Measurements from ENCODE around the gene RGL2. TPM values are rescaled to one million over a fixed set of nuclear protein-coding genes. Genes with fewer than 3 reads are reported as not detected.

RGL2 gene
- total and polyA plus RNA-seq, 2 of the 13 experiments (the other 11 are each of a cell fraction or from before 2014, with no cell fraction given), result 22.9 to 47.4 TPM

- TF ChIP-seq, protein P1, sequence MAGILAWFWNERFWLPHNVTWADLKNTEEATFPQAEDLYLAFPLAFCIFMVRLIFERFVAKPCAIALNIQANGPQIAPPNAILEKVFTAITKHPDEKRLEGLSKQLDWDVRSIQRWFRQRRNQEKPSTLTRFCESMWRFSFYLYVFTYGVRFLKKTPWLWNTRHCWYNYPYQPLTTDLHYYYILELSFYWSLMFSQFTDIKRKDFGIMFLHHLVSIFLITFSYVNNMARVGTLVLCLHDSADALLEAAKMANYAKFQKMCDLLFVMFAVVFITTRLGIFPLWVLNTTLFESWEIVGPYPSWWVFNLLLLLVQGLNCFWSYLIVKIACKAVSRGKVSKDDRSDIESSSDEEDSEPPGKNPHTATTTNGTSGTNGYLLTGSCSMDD (CRISPR knock-in tag; IDR thresholded peaks at IDR 0.05), result peak; percentile 67; the same call in 1 of the 2 replicates
- TF ChIP-seq, protein P2, sequence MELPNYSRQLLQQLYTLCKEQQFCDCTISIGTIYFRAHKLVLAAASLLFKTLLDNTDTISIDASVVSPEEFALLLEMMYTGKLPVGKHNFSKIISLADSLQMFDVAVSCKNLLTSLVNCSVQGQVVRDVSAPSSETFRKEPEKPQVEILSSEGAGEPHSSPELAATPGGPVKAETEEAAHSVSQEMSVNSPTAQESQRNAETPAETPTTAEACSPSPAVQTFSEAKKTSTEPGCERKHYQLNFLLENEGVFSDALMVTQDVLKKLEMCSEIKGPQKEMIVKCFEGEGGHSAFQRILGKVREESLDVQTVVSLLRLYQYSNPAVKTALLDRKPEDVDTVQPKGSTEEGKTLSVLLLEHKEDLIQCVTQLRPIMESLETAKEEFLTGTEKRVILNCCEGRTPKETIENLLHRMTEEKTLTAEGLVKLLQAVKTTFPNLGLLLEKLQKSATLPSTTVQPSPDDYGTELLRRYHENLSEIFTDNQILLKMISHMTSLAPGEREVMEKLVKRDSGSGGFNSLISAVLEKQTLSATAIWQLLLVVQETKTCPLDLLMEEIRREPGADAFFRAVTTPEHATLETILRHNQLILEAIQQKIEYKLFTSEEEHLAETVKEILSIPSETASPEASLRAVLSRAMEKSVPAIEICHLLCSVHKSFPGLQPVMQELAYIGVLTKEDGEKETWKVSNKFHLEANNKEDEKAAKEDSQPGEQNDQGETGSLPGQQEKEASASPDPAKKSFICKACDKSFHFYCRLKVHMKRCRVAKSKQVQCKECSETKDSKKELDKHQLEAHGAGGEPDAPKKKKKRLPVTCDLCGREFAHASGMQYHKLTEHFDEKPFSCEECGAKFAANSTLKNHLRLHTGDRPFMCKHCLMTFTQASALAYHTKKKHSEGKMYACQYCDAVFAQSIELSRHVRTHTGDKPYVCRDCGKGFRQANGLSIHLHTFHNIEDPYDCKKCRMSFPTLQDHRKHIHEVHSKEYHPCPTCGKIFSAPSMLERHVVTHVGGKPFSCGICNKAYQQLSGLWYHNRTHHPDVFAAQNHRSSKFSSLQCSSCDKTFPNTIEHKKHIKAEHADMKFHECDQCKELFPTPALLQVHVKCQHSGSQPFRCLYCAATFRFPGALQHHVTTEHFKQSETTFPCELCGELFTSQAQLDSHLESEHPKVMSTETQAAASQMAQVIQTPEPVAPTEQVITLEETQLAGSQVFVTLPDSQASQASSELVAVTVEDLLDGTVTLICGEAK (IDR thresholded peaks at IDR 0.05), result no peak
- TF ChIP-seq, protein P2 (CRISPR knock-in tag; IDR thresholded peaks at IDR 0.05), result peak; percentile 10
- TF ChIP-seq DNMT1 (CRISPR knock-in tag; IDR thresholded peaks at IDR 0.05) (no peak), ZNF615 (CRISPR knock-in tag; IDR thresholded peaks at IDR 0.05; ENCODE audit: borderline replicate concordance) (0 out of 2 replicates have a peak, but pooled peaks have one; percentile 10), PBX3 (CRISPR knock-in tag; IDR thresholded peaks at IDR 0.05; ENCODE audit: borderline replicate concordance) (0 out of 2 replicates have a peak, but pooled peaks have one; percentile 71), RXRA (CRISPR knock-in tag; IDR thresholded peaks at IDR 0.05) (no peak), ZNF747 (CRISPR knock-in tag; IDR thresholded peaks at IDR 0.05; ENCODE audit: borderline replicate concordance) (peak; percentile 25; the same call in 1 of the 2 replicates), DMAP1 (CRISPR knock-in tag; IDR thresholded peaks at IDR 0.05) (peak; percentile 75), GFI1 (CRISPR knock-in tag; IDR thresholded peaks at IDR 0.05; ENCODE audit: borderline replicate concordance) (0 out of 2 replicates have a peak, but pooled peaks have one; percentile 3), GPN1 (CRISPR knock-in tag; IDR thresholded peaks at IDR 0.05; ENCODE audit: borderline replicate concordance) (0 out of 2 replicates have a peak, but pooled peaks have one; percentile 0)
- TF ChIP-seq, protein P3, sequence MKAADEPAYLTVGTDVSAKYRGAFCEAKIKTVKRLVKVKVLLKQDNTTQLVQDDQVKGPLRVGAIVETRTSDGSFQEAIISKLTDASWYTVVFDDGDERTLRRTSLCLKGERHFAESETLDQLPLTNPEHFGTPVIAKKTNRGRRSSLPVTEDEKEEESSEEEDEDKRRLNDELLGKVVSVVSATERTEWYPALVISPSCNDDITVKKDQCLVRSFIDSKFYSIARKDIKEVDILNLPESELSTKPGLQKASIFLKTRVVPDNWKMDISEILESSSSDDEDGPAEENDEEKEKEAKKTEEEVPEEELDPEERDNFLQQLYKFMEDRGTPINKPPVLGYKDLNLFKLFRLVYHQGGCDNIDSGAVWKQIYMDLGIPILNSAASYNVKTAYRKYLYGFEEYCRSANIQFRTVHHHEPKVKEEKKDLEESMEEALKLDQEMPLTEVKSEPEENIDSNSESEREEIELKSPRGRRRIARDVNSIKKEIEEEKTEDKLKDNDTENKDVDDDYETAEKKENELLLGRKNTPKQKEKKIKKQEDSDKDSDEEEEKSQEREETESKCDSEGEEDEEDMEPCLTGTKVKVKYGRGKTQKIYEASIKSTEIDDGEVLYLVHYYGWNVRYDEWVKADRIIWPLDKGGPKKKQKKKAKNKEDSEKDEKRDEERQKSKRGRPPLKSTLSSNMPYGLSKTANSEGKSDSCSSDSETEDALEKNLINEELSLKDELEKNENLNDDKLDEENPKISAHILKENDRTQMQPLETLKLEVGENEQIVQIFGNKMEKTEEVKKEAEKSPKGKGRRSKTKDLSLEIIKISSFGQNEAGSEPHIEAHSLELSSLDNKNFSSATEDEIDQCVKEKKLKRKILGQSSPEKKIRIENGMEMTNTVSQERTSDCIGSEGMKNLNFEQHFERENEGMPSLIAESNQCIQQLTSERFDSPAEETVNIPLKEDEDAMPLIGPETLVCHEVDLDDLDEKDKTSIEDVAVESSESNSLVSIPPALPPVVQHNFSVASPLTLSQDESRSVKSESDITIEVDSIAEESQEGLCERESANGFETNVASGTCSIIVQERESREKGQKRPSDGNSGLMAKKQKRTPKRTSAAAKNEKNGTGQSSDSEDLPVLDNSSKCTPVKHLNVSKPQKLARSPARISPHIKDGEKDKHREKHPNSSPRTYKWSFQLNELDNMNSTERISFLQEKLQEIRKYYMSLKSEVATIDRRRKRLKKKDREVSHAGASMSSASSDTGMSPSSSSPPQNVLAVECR (CRISPR knock-in tag; IDR thresholded peaks at IDR 0.05; ENCODE audit: borderline replicate concordance), result peak; percentile 54; the same call in 1 of the 2 replicates
These were observed 26.2 kb downstream of the RGL2 start (continued) for GRCh38 chr6:33272275-33273128.

Measured in HepG2 (cell line).